Lower leg skin (tissue), 3 donors: Measurements from ENCODE around the gene DCAF8.

Source experiments
- POLR2A ChIP-seq, 2 donors: fragments of 450-650 bp; IDR thresholded peaks; one replicate each; pipeline ENCODE4 v1.6.1; 2016 to 2017; ENCODE audit warnings: antibody characterized with exemption in 2 of 2, mild to moderate bottlenecking in 1 of 2, moderate library complexity in 1 of 2
- TF ChIP-seq, protein P1 (sequence below), 3 donors: fragments of 450-650 bp; IDR thresholded peaks; one replicate each; pipeline ENCODE4 v1.5.1; 2016; ENCODE audit warnings: antibody characterized with exemption in 3 of 3, mild to moderate bottlenecking in 3 of 3, moderate library complexity in 2 of 3

- TF ChIP-seq, protein P1, sequence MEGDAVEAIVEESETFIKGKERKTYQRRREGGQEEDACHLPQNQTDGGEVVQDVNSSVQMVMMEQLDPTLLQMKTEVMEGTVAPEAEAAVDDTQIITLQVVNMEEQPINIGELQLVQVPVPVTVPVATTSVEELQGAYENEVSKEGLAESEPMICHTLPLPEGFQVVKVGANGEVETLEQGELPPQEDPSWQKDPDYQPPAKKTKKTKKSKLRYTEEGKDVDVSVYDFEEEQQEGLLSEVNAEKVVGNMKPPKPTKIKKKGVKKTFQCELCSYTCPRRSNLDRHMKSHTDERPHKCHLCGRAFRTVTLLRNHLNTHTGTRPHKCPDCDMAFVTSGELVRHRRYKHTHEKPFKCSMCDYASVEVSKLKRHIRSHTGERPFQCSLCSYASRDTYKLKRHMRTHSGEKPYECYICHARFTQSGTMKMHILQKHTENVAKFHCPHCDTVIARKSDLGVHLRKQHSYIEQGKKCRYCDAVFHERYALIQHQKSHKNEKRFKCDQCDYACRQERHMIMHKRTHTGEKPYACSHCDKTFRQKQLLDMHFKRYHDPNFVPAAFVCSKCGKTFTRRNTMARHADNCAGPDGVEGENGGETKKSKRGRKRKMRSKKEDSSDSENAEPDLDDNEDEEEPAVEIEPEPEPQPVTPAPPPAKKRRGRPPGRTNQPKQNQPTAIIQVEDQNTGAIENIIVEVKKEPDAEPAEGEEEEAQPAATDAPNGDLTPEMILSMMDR (IDR thresholded peaks at IDR 0.05) = no peak
- TF ChIP-seq POLR2A (IDR thresholded peaks at IDR 0.05) = no peak
Observed at GRCh38 chr1:160277987-160278386, 15.6 kb upstream of the DCAF8 start.
